Panc1 (cell line): ENCODE measurements around the gene KPNA2.

Source experiments
- POLR2AphosphoS5 ChIP-seq: IDR thresholded peaks from 2 replicates; pipeline ENCODE4 v1.6.1; 2012; ENCODE audit warnings: mild to moderate bottlenecking, low read depth, low read length, moderate library complexity
- TF ChIP-seq, protein P1 (sequence below): fragments of 450-650 bp; IDR thresholded peaks from 2 replicates; pipeline ENCODE4 v1.5.1; 2017; ENCODE audit warnings: mild to moderate bottlenecking
- TF ChIP-seq, protein P2 (sequence below), 2 experiments: IDR thresholded peaks; 2 replicates each; pipeline ENCODE4 v1.6.1; 2011 to 2012; ENCODE audit warnings: low read depth in 2 of 2, control low read depth in 1 of 2, low read length in 1 of 2, mild to moderate bottlenecking in 1 of 2, moderate library complexity in 1 of 2; ENCODE audit not compliant: insufficient read depth in 1 of 2

DNA sequence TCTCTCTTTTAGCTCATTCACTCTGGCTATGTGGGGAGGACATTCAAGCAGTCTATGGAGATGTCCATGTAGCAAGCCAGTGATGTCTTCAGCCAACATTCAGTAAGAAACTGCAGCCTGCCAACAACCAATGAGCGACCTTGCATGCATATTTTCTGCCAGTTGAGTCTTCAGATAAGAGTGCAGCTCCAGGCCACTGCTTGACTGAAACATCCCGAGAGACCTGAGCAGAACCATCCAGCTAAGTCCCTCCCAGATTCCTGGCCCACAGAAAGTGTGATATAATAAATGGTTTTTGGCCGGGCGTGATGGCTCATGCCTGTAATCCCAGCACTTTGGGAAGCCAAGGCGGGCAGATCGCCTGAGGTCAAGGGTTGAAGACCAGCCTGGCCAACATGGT lies 28.7 kb upstream of the KPNA2 start:
- TF ChIP-seq, protein P1, sequence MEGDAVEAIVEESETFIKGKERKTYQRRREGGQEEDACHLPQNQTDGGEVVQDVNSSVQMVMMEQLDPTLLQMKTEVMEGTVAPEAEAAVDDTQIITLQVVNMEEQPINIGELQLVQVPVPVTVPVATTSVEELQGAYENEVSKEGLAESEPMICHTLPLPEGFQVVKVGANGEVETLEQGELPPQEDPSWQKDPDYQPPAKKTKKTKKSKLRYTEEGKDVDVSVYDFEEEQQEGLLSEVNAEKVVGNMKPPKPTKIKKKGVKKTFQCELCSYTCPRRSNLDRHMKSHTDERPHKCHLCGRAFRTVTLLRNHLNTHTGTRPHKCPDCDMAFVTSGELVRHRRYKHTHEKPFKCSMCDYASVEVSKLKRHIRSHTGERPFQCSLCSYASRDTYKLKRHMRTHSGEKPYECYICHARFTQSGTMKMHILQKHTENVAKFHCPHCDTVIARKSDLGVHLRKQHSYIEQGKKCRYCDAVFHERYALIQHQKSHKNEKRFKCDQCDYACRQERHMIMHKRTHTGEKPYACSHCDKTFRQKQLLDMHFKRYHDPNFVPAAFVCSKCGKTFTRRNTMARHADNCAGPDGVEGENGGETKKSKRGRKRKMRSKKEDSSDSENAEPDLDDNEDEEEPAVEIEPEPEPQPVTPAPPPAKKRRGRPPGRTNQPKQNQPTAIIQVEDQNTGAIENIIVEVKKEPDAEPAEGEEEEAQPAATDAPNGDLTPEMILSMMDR, result no peak
- TF ChIP-seq POLR2AphosphoS5, result no peak
- TF ChIP-seq, protein P2, sequence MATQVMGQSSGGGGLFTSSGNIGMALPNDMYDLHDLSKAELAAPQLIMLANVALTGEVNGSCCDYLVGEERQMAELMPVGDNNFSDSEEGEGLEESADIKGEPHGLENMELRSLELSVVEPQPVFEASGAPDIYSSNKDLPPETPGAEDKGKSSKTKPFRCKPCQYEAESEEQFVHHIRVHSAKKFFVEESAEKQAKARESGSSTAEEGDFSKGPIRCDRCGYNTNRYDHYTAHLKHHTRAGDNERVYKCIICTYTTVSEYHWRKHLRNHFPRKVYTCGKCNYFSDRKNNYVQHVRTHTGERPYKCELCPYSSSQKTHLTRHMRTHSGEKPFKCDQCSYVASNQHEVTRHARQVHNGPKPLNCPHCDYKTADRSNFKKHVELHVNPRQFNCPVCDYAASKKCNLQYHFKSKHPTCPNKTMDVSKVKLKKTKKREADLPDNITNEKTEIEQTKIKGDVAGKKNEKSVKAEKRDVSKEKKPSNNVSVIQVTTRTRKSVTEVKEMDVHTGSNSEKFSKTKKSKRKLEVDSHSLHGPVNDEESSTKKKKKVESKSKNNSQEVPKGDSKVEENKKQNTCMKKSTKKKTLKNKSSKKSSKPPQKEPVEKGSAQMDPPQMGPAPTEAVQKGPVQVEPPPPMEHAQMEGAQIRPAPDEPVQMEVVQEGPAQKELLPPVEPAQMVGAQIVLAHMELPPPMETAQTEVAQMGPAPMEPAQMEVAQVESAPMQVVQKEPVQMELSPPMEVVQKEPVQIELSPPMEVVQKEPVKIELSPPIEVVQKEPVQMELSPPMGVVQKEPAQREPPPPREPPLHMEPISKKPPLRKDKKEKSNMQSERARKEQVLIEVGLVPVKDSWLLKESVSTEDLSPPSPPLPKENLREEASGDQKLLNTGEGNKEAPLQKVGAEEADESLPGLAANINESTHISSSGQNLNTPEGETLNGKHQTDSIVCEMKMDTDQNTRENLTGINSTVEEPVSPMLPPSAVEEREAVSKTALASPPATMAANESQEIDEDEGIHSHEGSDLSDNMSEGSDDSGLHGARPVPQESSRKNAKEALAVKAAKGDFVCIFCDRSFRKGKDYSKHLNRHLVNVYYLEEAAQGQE (IDR thresholded peaks at IDR 0.05; ENCODE audit: insufficient read depth in 1 of 2, low read depth in 2 of 2, low read length in 1 of 2), result no peak
